ENCODE data around the gene NMRK1. TPM values are rescaled to one million over a fixed set of nuclear protein-coding genes. Genes with fewer than 3 reads are reported as not detected.

The NMRK1 gene
- total and polyA plus RNA-seq, 2 experiments from 2014 or later = 6.2 to 15.8 TPM

DNA sequence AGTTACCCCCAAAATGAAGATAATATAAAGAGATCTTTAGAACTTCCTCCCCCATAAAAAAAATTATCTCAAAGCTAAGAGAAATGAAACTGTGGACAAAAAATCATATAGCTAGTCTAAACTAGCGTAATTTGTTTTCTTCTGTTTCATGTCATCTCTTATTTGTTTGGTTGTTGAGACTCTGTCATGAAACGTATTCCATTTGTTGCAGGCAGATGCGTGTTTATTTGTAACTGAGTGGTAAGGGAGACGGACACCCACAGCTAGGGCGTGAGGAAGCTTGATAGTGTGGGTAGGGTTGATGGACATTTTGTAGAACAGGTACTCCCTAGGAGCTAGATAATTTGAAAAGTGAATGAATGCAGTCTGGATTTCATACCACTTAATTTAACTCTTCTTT lies 42.2 kb upstream of the NMRK1 start:
- no peaks in the 10 kb centered on the region for H3K36me3 ChIP-seq (ENCODE audit: insufficient read depth)
- H3K4me3 Mint-ChIP-seq = no peak overlapping the region
- peaks cover 13% of the 10 kb centered on the region for H3K4me1 ChIP-seq (ENCODE audit: insufficient read depth)
- no peaks in the 10 kb centered on the region for H4K20me1 ChIP-seq (replicated peaks; ENCODE audit: insufficient read depth)
- H3K4me3 ChIP-seq = no peak overlapping the region
- H2AFZ ChIP-seq = no peak overlapping the region
- TF ChIP-seq EZH2 (IDR thresholded peaks at IDR 0.05; ENCODE audit: low read depth, unreplicated experiment) = no peak
- TF ChIP-seq, protein P1, sequence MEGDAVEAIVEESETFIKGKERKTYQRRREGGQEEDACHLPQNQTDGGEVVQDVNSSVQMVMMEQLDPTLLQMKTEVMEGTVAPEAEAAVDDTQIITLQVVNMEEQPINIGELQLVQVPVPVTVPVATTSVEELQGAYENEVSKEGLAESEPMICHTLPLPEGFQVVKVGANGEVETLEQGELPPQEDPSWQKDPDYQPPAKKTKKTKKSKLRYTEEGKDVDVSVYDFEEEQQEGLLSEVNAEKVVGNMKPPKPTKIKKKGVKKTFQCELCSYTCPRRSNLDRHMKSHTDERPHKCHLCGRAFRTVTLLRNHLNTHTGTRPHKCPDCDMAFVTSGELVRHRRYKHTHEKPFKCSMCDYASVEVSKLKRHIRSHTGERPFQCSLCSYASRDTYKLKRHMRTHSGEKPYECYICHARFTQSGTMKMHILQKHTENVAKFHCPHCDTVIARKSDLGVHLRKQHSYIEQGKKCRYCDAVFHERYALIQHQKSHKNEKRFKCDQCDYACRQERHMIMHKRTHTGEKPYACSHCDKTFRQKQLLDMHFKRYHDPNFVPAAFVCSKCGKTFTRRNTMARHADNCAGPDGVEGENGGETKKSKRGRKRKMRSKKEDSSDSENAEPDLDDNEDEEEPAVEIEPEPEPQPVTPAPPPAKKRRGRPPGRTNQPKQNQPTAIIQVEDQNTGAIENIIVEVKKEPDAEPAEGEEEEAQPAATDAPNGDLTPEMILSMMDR (conservative IDR thresholded peaks at IDR 0.05; ENCODE audit: low read depth in 2 of 2) = no peak
- H3K36me3 Mint-ChIP-seq (ENCODE audit: low read depth) = no peaks in the 10 kb centered on the region
- H3K27ac ChIP-seq (ENCODE audit: low read depth) = no peak overlapping the region
- H3K9me3 Mint-ChIP-seq = no peaks in the 10 kb centered on the region
- no peaks in the 10 kb centered on the region for H3F3A ChIP-seq (replicated peaks; ENCODE audit: low read depth)
- ATAC-seq (no peak), DNase-seq (ENCODE audit: low spot score) (no peak)
- H3K4me1 Mint-ChIP-seq = peaks cover 23% of the 10 kb centered on the region
- H3K27me3 ChIP-seq (ENCODE audit: insufficient read depth) = no peaks in the 10 kb centered on the region
- no peaks in the 10 kb centered on the region for H3K9me2 ChIP-seq (ENCODE audit: insufficient read depth)
- H3K27me3 Mint-ChIP-seq (ENCODE audit: insufficient read depth, low read depth, poor library complexity) = no peaks in the 10 kb centered on the region
- no peak overlapping the region for H3K4me2 ChIP-seq
- H3K79me2 ChIP-seq (replicated peaks; ENCODE audit: insufficient read depth) = no peaks in the 10 kb centered on the region
- no peak overlapping the region for H3K27ac Mint-ChIP-seq

DNA sequence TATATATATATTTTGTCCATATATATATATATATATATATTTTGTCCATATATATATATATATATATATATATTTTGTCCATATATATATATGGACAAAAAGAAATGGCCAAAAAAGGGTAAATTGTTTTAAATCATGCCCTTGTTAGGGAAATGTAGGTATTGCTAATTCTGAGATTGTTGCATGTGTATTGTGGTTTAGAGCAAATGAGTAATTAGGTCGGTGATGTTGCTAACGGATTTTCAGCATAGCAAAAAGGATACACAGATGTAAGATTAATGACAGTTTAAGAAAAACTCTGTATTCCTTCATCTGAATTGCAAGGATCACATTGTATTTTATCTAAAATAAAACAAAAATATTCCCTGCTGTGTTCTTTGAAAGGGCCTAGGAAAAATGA lies 40.6 kb upstream of the NMRK1 start:
- Mint-ChIP-seq H3K4me3 (no peak overlapping the region), H3K36me3 (ENCODE audit: low read depth) (no peaks in the 10 kb centered on the region), H3K27me3 (ENCODE audit: insufficient read depth, low read depth, poor library complexity) (no peaks in the 10 kb centered on the region), H3K4me1 (peaks cover 13% of the 10 kb centered on the region), H3K9me3 (no peaks in the 10 kb centered on the region), H3K27ac (no peak overlapping the region)
- DNase-seq (ENCODE audit: low spot score) (no peak), ATAC-seq (no peak)
- Histone ChIP-seq H3F3A (replicated peaks; ENCODE audit: low read depth) (no peaks in the 10 kb centered on the region), H3K4me1 (ENCODE audit: insufficient read depth) (peaks cover 10% of the 10 kb centered on the region), H3K4me2 (no peak overlapping the region), H4K20me1 (replicated peaks; ENCODE audit: insufficient read depth) (no peaks in the 10 kb centered on the region), H3K36me3 (ENCODE audit: insufficient read depth) (no peaks in the 10 kb centered on the region), H3K79me2 (replicated peaks; ENCODE audit: insufficient read depth) (no peaks in the 10 kb centered on the region), H2AFZ (no peak overlapping the region), H3K4me3 (no peak overlapping the region), H3K9me2 (ENCODE audit: insufficient read depth) (no peaks in the 10 kb centered on the region), H3K27ac (ENCODE audit: low read depth) (no peak overlapping the region), H3K27me3 (ENCODE audit: insufficient read depth) (no peaks in the 10 kb centered on the region)
- no peak for TF ChIP-seq EZH2 (IDR thresholded peaks at IDR 0.05; ENCODE audit: low read depth, unreplicated experiment)
- no peak for TF ChIP-seq CREB1 (CRISPR knock-in tag; IDR thresholded peaks at IDR 0.05; ENCODE audit: low read depth)
- no peak for TF ChIP-seq STAT1 (IDR thresholded peaks at IDR 0.05; ENCODE audit: unreplicated experiment)
- TF ChIP-seq, protein P1 (conservative IDR thresholded peaks at IDR 0.05; ENCODE audit: low read depth in 2 of 2) = no peak
- TF ChIP-seq, protein P2, sequence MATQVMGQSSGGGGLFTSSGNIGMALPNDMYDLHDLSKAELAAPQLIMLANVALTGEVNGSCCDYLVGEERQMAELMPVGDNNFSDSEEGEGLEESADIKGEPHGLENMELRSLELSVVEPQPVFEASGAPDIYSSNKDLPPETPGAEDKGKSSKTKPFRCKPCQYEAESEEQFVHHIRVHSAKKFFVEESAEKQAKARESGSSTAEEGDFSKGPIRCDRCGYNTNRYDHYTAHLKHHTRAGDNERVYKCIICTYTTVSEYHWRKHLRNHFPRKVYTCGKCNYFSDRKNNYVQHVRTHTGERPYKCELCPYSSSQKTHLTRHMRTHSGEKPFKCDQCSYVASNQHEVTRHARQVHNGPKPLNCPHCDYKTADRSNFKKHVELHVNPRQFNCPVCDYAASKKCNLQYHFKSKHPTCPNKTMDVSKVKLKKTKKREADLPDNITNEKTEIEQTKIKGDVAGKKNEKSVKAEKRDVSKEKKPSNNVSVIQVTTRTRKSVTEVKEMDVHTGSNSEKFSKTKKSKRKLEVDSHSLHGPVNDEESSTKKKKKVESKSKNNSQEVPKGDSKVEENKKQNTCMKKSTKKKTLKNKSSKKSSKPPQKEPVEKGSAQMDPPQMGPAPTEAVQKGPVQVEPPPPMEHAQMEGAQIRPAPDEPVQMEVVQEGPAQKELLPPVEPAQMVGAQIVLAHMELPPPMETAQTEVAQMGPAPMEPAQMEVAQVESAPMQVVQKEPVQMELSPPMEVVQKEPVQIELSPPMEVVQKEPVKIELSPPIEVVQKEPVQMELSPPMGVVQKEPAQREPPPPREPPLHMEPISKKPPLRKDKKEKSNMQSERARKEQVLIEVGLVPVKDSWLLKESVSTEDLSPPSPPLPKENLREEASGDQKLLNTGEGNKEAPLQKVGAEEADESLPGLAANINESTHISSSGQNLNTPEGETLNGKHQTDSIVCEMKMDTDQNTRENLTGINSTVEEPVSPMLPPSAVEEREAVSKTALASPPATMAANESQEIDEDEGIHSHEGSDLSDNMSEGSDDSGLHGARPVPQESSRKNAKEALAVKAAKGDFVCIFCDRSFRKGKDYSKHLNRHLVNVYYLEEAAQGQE (IDR thresholded peaks at IDR 0.05; ENCODE audit: unreplicated experiment) = no peak
- no peak for TF ChIP-seq EZH2phosphoT487 (IDR thresholded peaks at IDR 0.05; ENCODE audit: unreplicated experiment)
- no peak for TF ChIP-seq NANOG (IDR thresholded peaks at IDR 0.05; ENCODE audit: borderline replicate concordance)
- TF ChIP-seq, protein P3, sequence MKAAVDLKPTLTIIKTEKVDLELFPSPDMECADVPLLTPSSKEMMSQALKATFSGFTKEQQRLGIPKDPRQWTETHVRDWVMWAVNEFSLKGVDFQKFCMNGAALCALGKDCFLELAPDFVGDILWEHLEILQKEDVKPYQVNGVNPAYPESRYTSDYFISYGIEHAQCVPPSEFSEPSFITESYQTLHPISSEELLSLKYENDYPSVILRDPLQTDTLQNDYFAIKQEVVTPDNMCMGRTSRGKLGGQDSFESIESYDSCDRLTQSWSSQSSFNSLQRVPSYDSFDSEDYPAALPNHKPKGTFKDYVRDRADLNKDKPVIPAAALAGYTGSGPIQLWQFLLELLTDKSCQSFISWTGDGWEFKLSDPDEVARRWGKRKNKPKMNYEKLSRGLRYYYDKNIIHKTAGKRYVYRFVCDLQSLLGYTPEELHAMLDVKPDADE (IDR thresholded peaks at IDR 0.05) = no peak
- no peak for TF ChIP-seq ZNF331 (CRISPR knock-in tag; IDR thresholded peaks at IDR 0.05; ENCODE audit: low read depth)
